GM12891 (cell line): ENCODE results near the gene TRIM39.

ENCODE experiments used
- POLR2A ChIP-seq: IDR thresholded peaks from 2 replicates; pipeline ENCODE4 v1.6.1; 2011; ENCODE audit warnings: low read depth, low read length, control low read depth
- POLR2AphosphoS5 ChIP-seq: IDR thresholded peaks from 2 replicates; pipeline ENCODE4 v1.6.1; 2011; ENCODE audit warnings: low read depth, low read length, control low read depth
- POU2F2 ChIP-seq: IDR thresholded peaks from 2 replicates; pipeline ENCODE4 v1.6.1; 2011; ENCODE audit warnings: low read depth, mild to moderate bottlenecking, control low read depth, low read length, moderate library complexity
- TAF1 ChIP-seq: IDR thresholded peaks from 2 replicates; pipeline ENCODE4 v1.6.1; 2011; ENCODE audit warnings: low read depth, low read length, control low read depth

DNA sequence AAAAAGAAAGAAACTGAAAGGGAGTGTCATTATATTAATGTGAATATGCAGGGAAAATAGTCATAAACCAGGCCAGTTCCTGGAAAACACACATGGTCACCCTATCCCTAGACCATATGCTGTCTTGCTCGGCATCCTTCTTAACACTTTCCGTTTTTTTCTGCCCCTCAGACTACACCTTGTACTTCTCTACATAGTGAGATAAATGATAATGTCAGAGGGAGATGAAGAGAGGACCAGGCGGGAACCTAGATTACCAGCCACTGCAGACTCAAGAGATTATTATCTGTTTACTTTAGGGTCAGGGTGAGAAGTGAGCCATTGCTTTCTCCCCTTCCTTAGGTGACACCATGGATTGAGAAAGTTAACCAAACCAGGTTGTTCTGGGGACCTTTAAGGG, 14.5 kb downstream of the TRIM39 start:
- TF ChIP-seq POLR2A: no peak
- TF ChIP-seq POLR2AphosphoS5: no peak
- TF ChIP-seq TAF1: no peak
- no peak for TF ChIP-seq POU2F2
